Measurements from ENCODE around the gene HOMEZ.
A peak's percentile ranks its signal among the peaks of the same experiment; 100 is the strongest.

HOMEZ gene

DNA sequence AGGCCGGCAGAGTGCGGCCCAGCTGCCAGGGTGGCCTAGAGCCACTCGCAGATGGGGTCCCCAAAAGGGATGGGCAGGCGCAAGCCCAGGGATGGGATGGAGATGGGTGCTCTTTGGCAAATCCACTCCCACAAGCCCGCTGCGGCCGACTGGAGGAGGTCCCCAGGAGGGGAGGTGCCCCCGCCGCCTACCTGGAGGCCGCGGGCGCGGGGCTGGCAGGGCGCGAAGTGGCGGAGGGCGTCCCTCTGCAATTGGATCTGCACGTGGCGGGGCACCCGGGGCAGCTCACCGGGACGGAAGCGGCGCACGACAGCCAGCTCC, 16.0 kb upstream of the HOMEZ start (continued):
- TF ChIP-seq ZNF626 (tag by site-specific recombination; IDR thresholded peaks at IDR 0.05) (no peak), ZNF76 (tag by site-specific recombination; IDR thresholded peaks at IDR 0.05; ENCODE audit: borderline replicate concordance, low read depth) (peak; percentile 74), ZNF132 (tag by site-specific recombination; IDR thresholded peaks at IDR 0.05; ENCODE audit: borderline replicate concordance) (no peak), ZNF571 (tag by site-specific recombination; IDR thresholded peaks at IDR 0.05) (no peak), ZNF433 (tag by site-specific recombination; IDR thresholded peaks at IDR 0.05; ENCODE audit: low read depth) (no peak), ZIC2 (tag by site-specific recombination; IDR thresholded peaks at IDR 0.05) (peak; percentile 63), PRDM10 (tag by site-specific recombination; IDR thresholded peaks at IDR 0.05) (peak; percentile 32), ZBTB49 (tag by site-specific recombination; IDR thresholded peaks at IDR 0.05; ENCODE audit: low read depth) (no peak), ZNF549 (tag by site-specific recombination; IDR thresholded peaks at IDR 0.05) (no peak), ZNF580 (tag by site-specific recombination; IDR thresholded peaks at IDR 0.05) (no peak), OSR2 (tag by site-specific recombination; IDR thresholded peaks at IDR 0.05) (peak; percentile 36; the same call in 1 of the 2 replicates), ZSCAN30 (tag by site-specific recombination; IDR thresholded peaks at IDR 0.05) (0 out of 2 replicates have a peak, but pooled peaks have one; percentile 9), ZNF341 (tag by site-specific recombination; IDR thresholded peaks at IDR 0.05; ENCODE audit: low read depth) (peak; percentile 65), BCL11B (tag by site-specific recombination; IDR thresholded peaks at IDR 0.05; ENCODE audit: low read depth) (peak; percentile 67; the same call in 1 of the 2 replicates), ZNF280D (tag by site-specific recombination; IDR thresholded peaks at IDR 0.05) (no peak), SP3 (tag by site-specific recombination; IDR thresholded peaks at IDR 0.05) (peak; percentile 72), ZFP3 (tag by site-specific recombination; IDR thresholded peaks at IDR 0.05; ENCODE audit: low read depth) (no peak), AEBP2 (tag by site-specific recombination; IDR thresholded peaks at IDR 0.05; ENCODE audit: borderline replicate concordance) (no peak), ZNF624 (tag by site-specific recombination; IDR thresholded peaks at IDR 0.05) (no peak), ZNF791 (tag by site-specific recombination; IDR thresholded peaks at IDR 0.05) (no peak)
- TF ChIP-seq, protein P1, sequence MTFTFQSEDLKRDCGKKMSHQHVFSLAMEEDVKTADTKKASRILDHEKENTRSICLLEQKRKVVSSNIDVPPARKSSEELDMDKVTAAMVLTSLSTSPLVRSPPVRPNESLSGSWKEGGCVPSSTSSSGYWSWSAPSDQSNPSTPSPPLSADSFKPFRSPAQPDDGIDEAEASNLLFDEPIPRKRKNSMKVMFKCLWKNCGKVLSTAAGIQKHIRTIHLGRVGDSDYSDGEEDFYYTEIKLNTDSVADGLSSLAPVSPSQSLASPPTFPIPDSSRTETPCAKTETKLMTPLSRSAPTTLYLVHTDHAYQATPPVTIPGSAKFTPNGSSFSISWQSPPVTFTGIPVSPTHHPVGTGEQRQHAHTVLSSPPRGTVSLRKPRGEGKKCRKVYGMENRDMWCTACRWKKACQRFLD (tag by site-specific recombination; IDR thresholded peaks at IDR 0.05), result peak; percentile 89
- TF ChIP-seq, protein P2, sequence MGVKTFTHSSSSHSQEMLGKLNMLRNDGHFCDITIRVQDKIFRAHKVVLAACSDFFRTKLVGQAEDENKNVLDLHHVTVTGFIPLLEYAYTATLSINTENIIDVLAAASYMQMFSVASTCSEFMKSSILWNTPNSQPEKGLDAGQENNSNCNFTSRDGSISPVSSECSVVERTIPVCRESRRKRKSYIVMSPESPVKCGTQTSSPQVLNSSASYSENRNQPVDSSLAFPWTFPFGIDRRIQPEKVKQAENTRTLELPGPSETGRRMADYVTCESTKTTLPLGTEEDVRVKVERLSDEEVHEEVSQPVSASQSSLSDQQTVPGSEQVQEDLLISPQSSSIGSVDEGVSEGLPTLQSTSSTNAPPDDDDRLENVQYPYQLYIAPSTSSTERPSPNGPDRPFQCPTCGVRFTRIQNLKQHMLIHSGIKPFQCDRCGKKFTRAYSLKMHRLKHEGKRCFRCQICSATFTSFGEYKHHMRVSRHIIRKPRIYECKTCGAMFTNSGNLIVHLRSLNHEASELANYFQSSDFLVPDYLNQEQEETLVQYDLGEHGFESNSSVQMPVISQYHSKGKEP (tag by site-specific recombination; IDR thresholded peaks at IDR 0.05), result no peak
- TF ChIP-seq, protein P3, sequence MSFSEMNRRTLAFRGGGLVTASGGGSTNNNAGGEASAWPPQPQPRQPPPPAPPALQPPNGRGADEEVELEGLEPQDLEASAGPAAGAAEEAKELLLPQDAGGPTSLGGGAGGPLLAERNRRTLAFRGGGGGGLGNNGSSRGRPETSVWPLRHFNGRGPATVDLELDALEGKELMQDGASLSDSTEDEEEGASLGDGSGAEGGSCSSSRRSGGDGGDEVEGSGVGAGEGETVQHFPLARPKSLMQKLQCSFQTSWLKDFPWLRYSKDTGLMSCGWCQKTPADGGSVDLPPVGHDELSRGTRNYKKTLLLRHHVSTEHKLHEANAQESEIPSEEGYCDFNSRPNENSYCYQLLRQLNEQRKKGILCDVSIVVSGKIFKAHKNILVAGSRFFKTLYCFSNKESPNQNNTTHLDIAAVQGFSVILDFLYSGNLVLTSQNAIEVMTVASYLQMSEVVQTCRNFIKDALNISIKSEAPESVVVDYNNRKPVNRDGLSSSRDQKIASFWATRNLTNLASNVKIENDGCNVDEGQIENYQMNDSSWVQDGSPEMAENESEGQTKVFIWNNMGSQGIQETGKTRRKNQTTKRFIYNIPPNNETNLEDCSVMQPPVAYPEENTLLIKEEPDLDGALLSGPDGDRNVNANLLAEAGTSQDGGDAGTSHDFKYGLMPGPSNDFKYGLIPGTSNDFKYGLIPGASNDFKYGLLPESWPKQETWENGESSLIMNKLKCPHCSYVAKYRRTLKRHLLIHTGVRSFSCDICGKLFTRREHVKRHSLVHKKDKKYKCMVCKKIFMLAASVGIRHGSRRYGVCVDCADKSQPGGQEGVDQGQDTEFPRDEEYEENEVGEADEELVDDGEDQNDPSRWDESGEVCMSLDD (tag by site-specific recombination; IDR thresholded peaks at IDR 0.05), result peak; percentile 95
